ENCODE data around the gene ZRSR2. TPM values are rescaled to one million over a fixed set of nuclear protein-coding genes. Genes with fewer than 3 reads are reported as not detected.

ZRSR2 gene
- total and polyA plus RNA-seq, 9 of the 15 experiments (the other 6 are each of a cell fraction or from before 2014, with no cell fraction given) = 3.5 to 19.5 (median 8.6) TPM

GRCh38 chrX:15789979-15790768 is at the start of gene ZRSR2 (continued):
- no peak for TF ChIP-seq ZBTB40 (IDR thresholded peaks at IDR 0.05)
- no peak for TF ChIP-seq ZBTB40 (CRISPR knock-in tag; IDR thresholded peaks at IDR 0.05)
- no peak for TF ChIP-seq HINFP (tag; conservative IDR thresholded peaks at IDR 0.05; ENCODE audit: low read depth)
- no peak for TF ChIP-seq ZNF175 (CRISPR knock-in tag; IDR thresholded peaks at IDR 0.05; ENCODE audit: low read depth)
- no peak for TF ChIP-seq PML (IDR thresholded peaks at IDR 0.05; ENCODE audit: low read length)
- TF ChIP-seq HMG20B (CRISPR knock-in tag; IDR thresholded peaks at IDR 0.05) = no peak
- no peak for TF ChIP-seq CHD2 (IDR thresholded peaks at IDR 0.05; ENCODE audit: low read depth, low read length)
- peak; percentile 74; the same call in 1 of the 2 replicates for TF ChIP-seq HDAC2 (IDR thresholded peaks at IDR 0.05)
- TF ChIP-seq ZNF133 (CRISPR knock-in tag; IDR thresholded peaks at IDR 0.05) = no peak
- no peak for TF ChIP-seq NFYB (IDR thresholded peaks at IDR 0.05; ENCODE audit: extremely low read depth, insufficient read length)
- TF ChIP-seq THRB (CRISPR knock-in tag; conservative IDR thresholded peaks at IDR 0.05) = no peak
- TF ChIP-seq ZNF134 (CRISPR knock-in tag; conservative IDR thresholded peaks at IDR 0.05) = no peak
- no peak for TF ChIP-seq E2F5 (CRISPR knock-in tag; IDR thresholded peaks at IDR 0.05)
- TF ChIP-seq POLR3G (IDR thresholded peaks at IDR 0.05; ENCODE audit: extremely low read depth, insufficient read length, insufficient replicate concordance) = no peak
- TF ChIP-seq GATAD2A (IDR thresholded peaks at IDR 0.05) = no peak
- TF ChIP-seq ZNF586 (CRISPR knock-in tag; conservative IDR thresholded peaks at IDR 0.05) = no peak
